Measurements from ENCODE around the gene FBH1. TPM values are rescaled to one million over a fixed set of nuclear protein-coding genes. Genes with fewer than 3 reads are reported as not detected.

The FBH1 gene
- total and polyA plus RNA-seq, 2 donors from 2014 or later: 70.7 to 76.5 TPM

Other genes starting within 250 kb of the FBH1 start
- 47.7 TPM for gene ASB13, start 223.6 kb upstream of the FBH1 start, total RNA-seq
- gene ASB13, start 223.6 kb upstream of the FBH1 start, polyA plus RNA-seq (ENCODE audit: insufficient read depth, low read depth, low replicate concordance): 95.1 TPM
- gene TASOR2, start 205.4 kb upstream of the FBH1 start, total RNA-seq: 58.8 TPM
- gene TASOR2, start 205.4 kb upstream of the FBH1 start, polyA plus RNA-seq (ENCODE audit: insufficient read depth, low read depth, low replicate concordance): 3.9 TPM
- gene GDI2, start 76.8 kb upstream of the FBH1 start, total RNA-seq: 168 TPM
- 143 TPM for gene GDI2, start 76.8 kb upstream of the FBH1 start, polyA plus RNA-seq (ENCODE audit: insufficient read depth, low read depth, low replicate concordance)
- 6.7 TPM for gene ANKRD16, start 350 bp upstream of the FBH1 start, total RNA-seq
- gene ANKRD16, start 350 bp upstream of the FBH1 start, polyA plus RNA-seq (ENCODE audit: insufficient read depth, low read depth, low replicate concordance): 7.1 TPM
- gene IL15RA, start 87.3 kb downstream of the FBH1 start, total RNA-seq: 13.9 TPM
- gene IL15RA, start 87.3 kb downstream of the FBH1 start, polyA plus RNA-seq (ENCODE audit: insufficient read depth, low read depth, low replicate concordance): 6.8 TPM
- 11.9 TPM for gene IL2RA, start 172.1 kb downstream of the FBH1 start, total RNA-seq
- 0.54 TPM for gene IL2RA, start 172.1 kb downstream of the FBH1 start, polyA plus RNA-seq (ENCODE audit: insufficient read depth, low read depth, low replicate concordance)
- gene RBM17, start 198.8 kb downstream of the FBH1 start, total RNA-seq: 91.9 TPM
- gene RBM17, start 198.8 kb downstream of the FBH1 start, polyA plus RNA-seq (ENCODE audit: insufficient read depth, low read depth, low replicate concordance): 46.4 TPM